ENCODE data around the gene NSA2. TPM values are rescaled to one million over a fixed set of nuclear protein-coding genes. Genes with fewer than 3 reads are reported as not detected.
A peak's percentile ranks its signal among the peaks of the same experiment; 100 is the strongest.

The NSA2 gene
- total RNA-seq, 1 experiment from 2014 or later: 106 TPM

- ChIA-PET POLR2A (interaction anchor here (0.6 to 1.5 kb wide), 6 partner anchors 13 to 1263 kb away, joined by 3 to 6 read pairs (median 3); partner anchors contain the start of gene BTF3), CTCF (interaction anchor here (0.5 to 1.1 kb wide), 5 partner anchors 135 to 162 kb away, joined by 3 to 7 read pairs (median 4); no protein-coding TSS in a partner anchor)
- Mint-ChIP-seq H3K36me3 (ENCODE audit: insufficient read depth, unreplicated experiment) (peaks cover 52% of the 10 kb centered on the region), H3K27me3 (ENCODE audit: insufficient read depth, unreplicated experiment) (no peaks in the 10 kb centered on the region), H3K27ac (ENCODE audit: low read depth, unreplicated experiment) (no peak overlapping the region), H3K4me1 (ENCODE audit: insufficient read depth, unreplicated experiment) (peaks cover 24% of the 10 kb centered on the region), H3K4me3 (ENCODE audit: unreplicated experiment) (no peak overlapping the region), H3K9me3 (ENCODE audit: unreplicated experiment) (no peaks in the 10 kb centered on the region)
- no peak for TF ChIP-seq CTCF (IDR thresholded peaks at IDR 0.05; ENCODE audit: unreplicated experiment)
- DNase-seq (ENCODE audit: unreplicated experiment): no peak
- no TSS peak for BruUV-seq (replicated peaks)
- intact Hi-C loops (cut with micrococcal nuclease): loop anchor here (10.0 kb wide), 1 partner anchor 574 kb away; the partner anchor contains the start of gene HMGCR
Measured at GRCh38 chr5:74761241-74761640, 5.8 kb upstream of the NSA2 start.

- Mint-ChIP-seq H3K9me3 (ENCODE audit: unreplicated experiment) (no peaks in the 10 kb centered on the region), H3K4me3 (ENCODE audit: unreplicated experiment) (peak overlapping the region; percentile 31), H3K27me3 (ENCODE audit: insufficient read depth, unreplicated experiment) (no peaks in the 10 kb centered on the region), H3K36me3 (ENCODE audit: insufficient read depth, unreplicated experiment) (peaks cover 42% of the 10 kb centered on the region), H3K4me1 (ENCODE audit: insufficient read depth, unreplicated experiment) (peaks cover 24% of the 10 kb centered on the region), H3K27ac (ENCODE audit: low read depth, unreplicated experiment) (peak overlapping the region; percentile 79)
- DNase-seq (ENCODE audit: unreplicated experiment): peak; percentile 89
- no TSS peak for BruUV-seq (replicated peaks)
- ChIA-PET POLR2A (interaction anchor here (0.7 to 2.4 kb wide), 8 partner anchors 14 to 139 kb away, joined by 3 to 9 read pairs (median 3); partner anchors contain the start of genes FAM169A and HEXB), CTCF (interaction anchor here (0.7 to 2.8 kb wide), 9 partner anchors 9 to 162 kb away, joined by 3 to 18 read pairs (median 4); no protein-coding TSS in a partner anchor)
- TF ChIP-seq CTCF (IDR thresholded peaks at IDR 0.05; ENCODE audit: unreplicated experiment): no peak
- intact Hi-C loops (cut with micrococcal nuclease): loop anchor here (10.0 kb wide), 1 partner anchor 572 kb away; the partner anchor contains the start of gene HMGCR
Measured at GRCh38 chr5:74762599-74762998, 4.5 kb upstream of the NSA2 start.

- Mint-ChIP-seq H3K27ac (ENCODE audit: low read depth, unreplicated experiment) (no peak overlapping the region), H3K4me1 (ENCODE audit: insufficient read depth, unreplicated experiment) (peaks cover 29% of the 10 kb centered on the region), H3K36me3 (ENCODE audit: insufficient read depth, unreplicated experiment) (peaks cover 34% of the 10 kb centered on the region), H3K9me3 (ENCODE audit: unreplicated experiment) (no peaks in the 10 kb centered on the region), H3K4me3 (ENCODE audit: unreplicated experiment) (no peak overlapping the region), H3K27me3 (ENCODE audit: insufficient read depth, unreplicated experiment) (no peaks in the 10 kb centered on the region)
- CTCF ChIA-PET: interaction anchor here (0.5 to 2.8 kb wide), 12 partner anchors 9 to 1007 kb away, joined by 3 to 18 read pairs (median 4); no protein-coding TSS in a partner anchor
- BruUV-seq (replicated peaks): no TSS peak
- intact Hi-C loops (cut with micrococcal nuclease): loop anchor here (10.0 kb wide), 1 partner anchor 571 kb away; the partner anchor contains the start of gene HMGCR
- POLR2A ChIA-PET: interaction anchor here (0.6 to 2.4 kb wide), 12 partner anchors 17 to 976 kb away, joined by 3 to 9 read pairs (median 3); partner anchors contain the start of genes FAM169A and HEXB
- no peak for DNase-seq (ENCODE audit: unreplicated experiment)
- TF ChIP-seq CTCF (IDR thresholded peaks at IDR 0.05; ENCODE audit: unreplicated experiment): no peak
Measured at GRCh38 chr5:74763504-74763903, 3.5 kb upstream of the NSA2 start.

- H3K4me3 Mint-ChIP-seq (ENCODE audit: unreplicated experiment): peak overlapping the region; percentile 98
- no peak for TF ChIP-seq CTCF (IDR thresholded peaks at IDR 0.05; ENCODE audit: unreplicated experiment)
- intact Hi-C loops (cut with micrococcal nuclease): loop anchor here (5.0 to 10.0 kb wide), 2 partner anchors 93 to 570 kb away; partner anchors contain the start of gene HMGCR
- peaks cover 28% of the 10 kb centered on the region for H3K4me1 Mint-ChIP-seq (ENCODE audit: insufficient read depth, unreplicated experiment)
- H3K36me3 Mint-ChIP-seq (ENCODE audit: insufficient read depth, unreplicated experiment): peaks cover 38% of the 10 kb centered on the region
- H3K9me3 Mint-ChIP-seq (ENCODE audit: unreplicated experiment): no peaks in the 10 kb centered on the region
- no peaks in the 10 kb centered on the region for H3K27me3 Mint-ChIP-seq (ENCODE audit: insufficient read depth, unreplicated experiment)
- CTCF ChIA-PET: interaction anchor here (2.0 to 2.8 kb wide), 2 partner anchors 154 kb away, joined by 11 to 18 read pairs; no protein-coding TSS in a partner anchor
- no peak for DNase-seq (ENCODE audit: unreplicated experiment)
- H3K27ac Mint-ChIP-seq (ENCODE audit: low read depth, unreplicated experiment): peak overlapping the region; percentile 54
- BruUV-seq (replicated peaks): no TSS peak
- POLR2A ChIA-PET: interaction anchor here (2.9 kb wide), 1 partner anchor 138 kb away, joined by 18 read pairs; no protein-coding TSS in a partner anchor
Measured at GRCh38 chr5:74765201-74765600, 1.8 kb upstream of the NSA2 start.

Data from MCF 10A (cell line).